Mammary microvascular endothelial cell (primary cell): ENCODE results near the gene DENND4C. TPM values are rescaled to one million over a fixed set of nuclear protein-coding genes. Genes with fewer than 3 reads are reported as not detected.

Experiments
- total RNA-seq: library from RNA; depleted of rRNA; stranded (reverse); fragments of >200 nt; gene quantifications from 2 replicates; pipeline ENCODE4 v1.2.3, GENCODE V29; 2015

The DENND4C gene
- total RNA-seq, result 33.9 and 36.1 TPM in 2 replicates

GRCh38 chr9:19230355-19231125 is at the start of gene DENND4C:
Gene DENND4C, plus strand, starts transcription at chr9:19230693. Its CDS starts 45,482 bp downstream, at chr9:19276175.

GRCh38 chr9:19408693-19409400 is 178.4 kb downstream of the DENND4C start, which contains the start of gene ACER2:
Gene ACER2, plus strand, starts transcription at chr9:19409009. Its CDS starts 76 bp downstream, at chr9:19409085.

Other genes with a start within 250 kb of the DENND4C start
- gene SAXO1, start 197.5 kb upstream of the DENND4C start, total RNA-seq, result not detected in 2 replicates
- gene RRAGA, start 181.3 kb upstream of the DENND4C start, total RNA-seq, result 70.5 and 78.5 TPM in 2 replicates
- gene HAUS6, start 127.8 kb upstream of the DENND4C start, total RNA-seq, result 15.0 and 20.1 TPM in 2 replicates
- gene PLIN2, start 103.2 kb upstream of the DENND4C start, total RNA-seq, result 86.9 and 91.5 TPM in 2 replicates
- gene RPS6, start 149.5 kb downstream of the DENND4C start, total RNA-seq, result 1,224 and 1,460 TPM in 2 replicates
- gene ACER2, start 178.3 kb downstream of the DENND4C start, total RNA-seq, result 7.4 and 9.1 TPM in 2 replicates